ENCODE data around the gene REP15. TPM values are rescaled to one million over a fixed set of nuclear protein-coding genes. Genes with fewer than 3 reads are reported as not detected.

REP15 gene
- total and polyA plus RNA-seq, 7 experiments from 2014 or later, result 0.85 TPM; not detected in 6

DNA sequence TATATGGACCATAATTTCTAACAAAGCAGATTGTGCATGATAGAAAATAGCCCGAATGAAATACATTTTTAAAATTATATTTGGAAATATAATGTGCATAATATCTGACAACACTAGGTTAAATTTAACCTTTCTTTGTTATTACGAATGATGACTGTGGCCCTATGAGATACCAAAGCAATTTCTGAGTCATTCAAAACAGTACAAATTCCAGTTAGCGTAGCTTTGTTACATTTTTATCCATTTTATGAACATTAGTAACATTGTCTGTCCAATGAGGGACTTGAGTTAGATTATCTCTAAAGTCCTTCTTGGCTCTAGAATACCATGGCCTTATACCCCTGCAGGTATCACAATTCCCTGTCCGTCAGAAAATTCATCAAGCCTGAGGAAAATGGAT is 39.0 kb upstream of the REP15 start:
- peaks cover 0 to 26% (median 0%) of the 10 kb centered on the region in 7 donors for H3K4me1 Mint-ChIP-seq
- CTCF ChIA-PET, result interaction anchor here (0.7 kb wide), 1 partner anchor 1063 kb away, joined by 6 read pairs; no protein-coding TSS in a partner anchor
- Histone ChIP-seq H3K27ac (ENCODE audit: low read depth, low read length) (no peak overlapping the region), H3K9me3 (ENCODE audit: control insufficient read depth in 2 of 3, low read length in 3 of 3) (no peaks in the 10 kb centered on the region), H3K27me3 (ENCODE audit: control insufficient read depth in 2 of 2, insufficient read depth in 2 of 2, low read length in 2 of 2) (no peaks in the 10 kb centered on the region), H3K36me3 (ENCODE audit: control insufficient read depth in 2 of 3, insufficient read depth in 3 of 3, low read length in 3 of 3) (no peaks in the 10 kb centered on the region), H3K4me1 (ENCODE audit: control insufficient read depth in 2 of 2, insufficient read depth in 2 of 2, low read length in 2 of 2) (no peaks in the 10 kb centered on the region), H3K4me3 (ENCODE audit: low read length) (no peak overlapping the region)
- POLR2A ChIA-PET, result no interaction called here
- DNase-seq (no peak), ATAC-seq (no peak)
- no peak overlapping the region for H3K4me3 Mint-ChIP-seq
- no peaks in the 10 kb centered on the region for H3K27me3 Mint-ChIP-seq
- H3K9me3 Mint-ChIP-seq, result no peaks in the 10 kb centered on the region
- H3K36me3 Mint-ChIP-seq, result peaks cover 0 to 22% (median 5%) of the 10 kb centered on the region in 5 donors
- intact Hi-C loops (cut with micrococcal nuclease), result no loop called here
- no peak overlapping the region for H3K27ac Mint-ChIP-seq

DNA sequence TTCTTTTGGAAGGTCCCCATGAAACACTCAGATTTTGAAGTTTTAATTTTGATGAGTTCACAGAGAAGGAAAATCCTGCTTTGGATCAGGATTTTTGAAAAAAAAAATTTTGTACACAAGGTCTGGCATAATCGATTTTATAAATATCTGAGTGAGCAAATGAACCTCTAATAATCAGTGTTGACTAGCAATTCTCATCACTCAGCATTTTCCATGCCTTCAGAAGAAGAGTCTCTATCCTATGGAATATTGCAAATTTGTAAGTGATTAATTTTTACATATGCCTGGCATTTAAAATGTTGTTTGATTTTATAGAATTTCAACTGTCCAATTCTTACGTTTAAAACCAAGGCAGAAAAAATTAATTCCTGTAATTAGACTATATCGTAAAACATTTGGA is 30.5 kb upstream of the REP15 start:
- ATAC-seq, result no peak
- Mint-ChIP-seq H3K9me3 (peaks cover 0 to 2% (median 0%) of the 10 kb centered on the region in 11 donors), H3K4me3 (no peak overlapping the region), H3K4me1 (peaks cover 0 to 8% (median 0%) of the 10 kb centered on the region in 7 donors), H3K36me3 (peaks cover 5 to 55% (median 27%) of the 10 kb centered on the region in 5 donors), H3K27ac (no peak overlapping the region), H3K27me3 (no peaks in the 10 kb centered on the region)
- H3K9me3 ChIP-seq (ENCODE audit: control insufficient read depth in 2 of 3, low read length in 3 of 3), result no peaks in the 10 kb centered on the region
- H3K36me3 ChIP-seq (ENCODE audit: control insufficient read depth in 2 of 3, insufficient read depth in 3 of 3, low read length in 3 of 3), result no peaks in the 10 kb centered on the region
- no peaks in the 10 kb centered on the region for H3K4me1 ChIP-seq (ENCODE audit: control insufficient read depth in 2 of 2, insufficient read depth in 2 of 2, low read length in 2 of 2)
- H3K4me3 ChIP-seq (ENCODE audit: low read length), result no peak overlapping the region
- ChIA-PET CTCF (no interaction called here), POLR2A (no interaction called here)
- intact Hi-C loops (cut with micrococcal nuclease), result no loop called here
- no peak overlapping the region for H3K27ac ChIP-seq (ENCODE audit: low read depth, low read length)
- no peak for DNase-seq
- no peaks in the 10 kb centered on the region for H3K27me3 ChIP-seq (ENCODE audit: control insufficient read depth in 2 of 2, insufficient read depth in 2 of 2, low read length in 2 of 2)

DNA sequence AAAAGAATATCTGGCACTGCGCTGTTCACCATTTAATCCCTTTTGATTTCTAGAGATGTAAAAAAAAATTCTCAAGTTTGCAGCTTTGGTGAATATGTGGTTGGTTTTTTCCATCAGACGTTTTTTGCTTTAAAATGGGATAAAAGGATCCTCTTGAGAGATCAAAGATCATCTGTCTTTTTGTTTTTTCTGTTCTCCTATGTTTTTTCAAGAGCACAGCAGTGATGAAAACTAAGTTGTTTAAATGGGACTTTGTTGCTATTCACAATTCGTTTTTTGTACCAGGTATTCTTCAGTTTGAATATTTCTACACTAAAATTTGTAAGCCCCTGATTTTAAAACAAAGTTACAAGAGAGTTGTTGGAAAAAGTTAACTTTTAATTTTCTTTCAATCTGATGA is 29.7 kb upstream of the REP15 start:
- intact Hi-C loops (cut with micrococcal nuclease), result no loop called here
- Mint-ChIP-seq H3K4me3 (no peak overlapping the region), H3K27ac (no peak overlapping the region), H3K36me3 (peaks cover 5 to 49% (median 24%) of the 10 kb centered on the region in 5 donors), H3K27me3 (no peaks in the 10 kb centered on the region), H3K4me1 (peaks cover 0 to 8% (median 0%) of the 10 kb centered on the region in 7 donors), H3K9me3 (peaks cover 0 to 2% (median 0%) of the 10 kb centered on the region in 11 donors)
- H3K4me3 ChIP-seq (ENCODE audit: low read length), result no peak overlapping the region
- H3K4me1 ChIP-seq (ENCODE audit: control insufficient read depth in 2 of 2, insufficient read depth in 2 of 2, low read length in 2 of 2), result no peaks in the 10 kb centered on the region
- no peak for ATAC-seq
- ChIA-PET POLR2A (no interaction called here), CTCF (no interaction called here)
- no peaks in the 10 kb centered on the region for H3K9me3 ChIP-seq (ENCODE audit: control insufficient read depth in 2 of 3, low read length in 3 of 3)
- no peak for DNase-seq
- no peaks in the 10 kb centered on the region for H3K27me3 ChIP-seq (ENCODE audit: control insufficient read depth in 2 of 2, insufficient read depth in 2 of 2, low read length in 2 of 2)
- no peak overlapping the region for H3K27ac ChIP-seq (ENCODE audit: low read depth, low read length)
- no peaks in the 10 kb centered on the region for H3K36me3 ChIP-seq (ENCODE audit: control insufficient read depth in 2 of 3, insufficient read depth in 3 of 3, low read length in 3 of 3)

DNA sequence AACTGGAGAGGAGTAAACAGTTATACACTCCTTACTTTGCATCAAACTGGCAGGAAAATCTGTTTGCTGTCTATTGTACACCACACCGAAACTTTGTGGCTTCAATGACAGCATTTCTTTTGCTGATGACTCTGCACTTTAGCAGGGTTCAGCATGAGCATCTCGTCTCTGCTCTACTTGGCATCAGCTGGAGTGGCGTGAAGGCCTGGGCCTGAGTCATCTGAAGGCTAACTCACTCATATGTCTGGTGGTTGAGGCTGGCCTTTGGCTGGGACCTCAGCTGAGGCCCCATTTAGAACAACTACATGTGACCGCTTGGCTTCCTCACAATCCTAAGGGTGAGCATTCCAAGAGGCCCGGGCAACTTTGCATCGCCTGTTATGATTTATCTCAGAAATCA is 28.7 kb upstream of the REP15 start:
- ATAC-seq, result no peak

DNA sequence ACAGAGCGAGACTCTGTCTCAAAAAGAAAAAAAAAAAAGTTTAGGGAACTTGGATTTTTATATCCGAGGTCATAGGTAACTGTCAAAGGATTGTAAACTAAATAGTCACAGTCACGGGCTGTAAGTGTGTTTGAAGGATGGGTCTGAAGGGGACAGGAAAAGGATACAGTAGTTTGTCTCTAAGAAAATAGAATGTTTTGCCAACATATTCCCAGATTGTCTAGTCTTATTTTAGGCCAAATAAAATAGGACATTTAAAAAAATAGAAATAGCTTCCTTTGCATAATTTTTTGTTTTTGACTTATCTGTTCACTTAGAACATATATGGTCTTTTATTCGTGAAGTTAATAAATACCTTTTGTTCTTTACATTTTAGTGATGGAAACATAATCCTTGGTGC is 24.2 kb upstream of the REP15 start:
- POLR2A ChIA-PET, result no interaction called here
- H3K4me3 ChIP-seq (ENCODE audit: low read length), result no peak overlapping the region
- H3K27me3 ChIP-seq (ENCODE audit: control insufficient read depth in 2 of 2, insufficient read depth in 2 of 2, low read length in 2 of 2), result no peaks in the 10 kb centered on the region
- Mint-ChIP-seq H3K9me3 (no peaks in the 10 kb centered on the region), H3K27ac (no peak overlapping the region), H3K36me3 (peaks cover 0 to 36% (median 12%) of the 10 kb centered on the region in 5 donors), H3K27me3 (no peaks in the 10 kb centered on the region), H3K4me3 (no peak overlapping the region), H3K4me1 (no peaks in the 10 kb centered on the region)
- DNase-seq (no peak), ATAC-seq (no peak)
- no peaks in the 10 kb centered on the region for H3K9me3 ChIP-seq (ENCODE audit: control insufficient read depth in 2 of 3, low read length in 3 of 3)
- CTCF ChIA-PET, result no interaction called here
- peaks cover 0 to 6% (median 0%) of the 10 kb centered on the region in 3 experiments for H3K36me3 ChIP-seq (ENCODE audit: control insufficient read depth in 2 of 3, insufficient read depth in 3 of 3, low read length in 3 of 3)
- intact Hi-C loops (cut with micrococcal nuclease), result no loop called here
- H3K27ac ChIP-seq (ENCODE audit: low read depth, low read length), result no peak overlapping the region
- H3K4me1 ChIP-seq (ENCODE audit: control insufficient read depth in 2 of 2, insufficient read depth in 2 of 2, low read length in 2 of 2), result no peaks in the 10 kb centered on the region

More for the DNA sequence above, 28.7 kb upstream of the REP15 start:
- no peaks in the 10 kb centered on the region for H3K9me3 ChIP-seq (ENCODE audit: control insufficient read depth in 2 of 3, low read length in 3 of 3)
- DNase-seq, result no peak
- peaks cover 0 to 2% (median 0%) of the 10 kb centered on the region in 11 donors for H3K9me3 Mint-ChIP-seq
- peaks cover 5 to 43% (median 17%) of the 10 kb centered on the region in 5 donors for H3K36me3 Mint-ChIP-seq
- H3K27me3 ChIP-seq (ENCODE audit: control insufficient read depth in 2 of 2, insufficient read depth in 2 of 2, low read length in 2 of 2), result no peaks in the 10 kb centered on the region
- H3K27ac ChIP-seq (ENCODE audit: low read depth, low read length), result no peak overlapping the region
- H3K36me3 ChIP-seq (ENCODE audit: control insufficient read depth in 2 of 3, insufficient read depth in 3 of 3, low read length in 3 of 3), result no peaks in the 10 kb centered on the region
- H3K4me1 Mint-ChIP-seq, result peaks cover 0 to 8% (median 0%) of the 10 kb centered on the region in 7 donors
- intact Hi-C loops (cut with micrococcal nuclease), result no loop called here
- no peaks in the 10 kb centered on the region for H3K27me3 Mint-ChIP-seq
- no peak overlapping the region for H3K27ac Mint-ChIP-seq
- no peaks in the 10 kb centered on the region for H3K4me1 ChIP-seq (ENCODE audit: control insufficient read depth in 2 of 2, insufficient read depth in 2 of 2, low read length in 2 of 2)
- no peak overlapping the region for H3K4me3 Mint-ChIP-seq
- CTCF ChIA-PET, result no interaction called here
- H3K4me3 ChIP-seq (ENCODE audit: low read length), result no peak overlapping the region
- POLR2A ChIA-PET, result no interaction called here

DNA sequence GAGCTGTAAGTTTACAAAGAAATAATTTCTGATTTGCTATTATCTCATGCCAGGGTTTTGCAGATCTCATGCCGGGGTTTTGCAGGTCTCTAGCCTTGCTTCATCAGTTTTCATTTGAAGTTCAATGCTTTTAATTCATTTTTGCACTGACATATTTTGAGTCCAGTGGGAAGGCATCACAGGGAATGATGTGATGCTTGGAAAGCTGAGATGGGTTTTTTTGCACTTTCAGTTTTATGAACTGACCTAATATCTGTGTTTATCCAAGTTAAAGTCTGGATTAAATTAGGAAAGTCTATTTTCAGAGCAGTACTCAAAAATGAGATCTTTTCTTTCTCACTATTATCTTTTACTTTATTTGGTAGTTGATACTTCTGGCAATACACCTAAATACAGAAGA is 23.6 kb upstream of the REP15 start:
- ChIA-PET CTCF (no interaction called here), POLR2A (no interaction called here)
- H3K27me3 Mint-ChIP-seq, result no peaks in the 10 kb centered on the region
- Histone ChIP-seq H3K4me1 (ENCODE audit: control insufficient read depth in 2 of 2, insufficient read depth in 2 of 2, low read length in 2 of 2) (no peaks in the 10 kb centered on the region), H3K9me3 (ENCODE audit: control insufficient read depth in 2 of 3, low read length in 3 of 3) (no peaks in the 10 kb centered on the region), H3K27ac (ENCODE audit: low read depth, low read length) (no peak overlapping the region), H3K4me3 (ENCODE audit: low read length) (no peak overlapping the region), H3K27me3 (ENCODE audit: control insufficient read depth in 2 of 2, insufficient read depth in 2 of 2, low read length in 2 of 2) (no peaks in the 10 kb centered on the region), H3K36me3 (ENCODE audit: control insufficient read depth in 2 of 3, insufficient read depth in 3 of 3, low read length in 3 of 3) (peaks cover 0 to 7% (median 0%) of the 10 kb centered on the region in 3 experiments)
- H3K27ac Mint-ChIP-seq, result no peak overlapping the region
- no peaks in the 10 kb centered on the region for H3K9me3 Mint-ChIP-seq
- ATAC-seq (no peak), DNase-seq (no peak)
- no peak overlapping the region for H3K4me3 Mint-ChIP-seq
- H3K4me1 Mint-ChIP-seq, result no peaks in the 10 kb centered on the region
- peaks cover 0 to 35% (median 17%) of the 10 kb centered on the region in 5 donors for H3K36me3 Mint-ChIP-seq
- intact Hi-C loops (cut with micrococcal nuclease), result no loop called here

DNA sequence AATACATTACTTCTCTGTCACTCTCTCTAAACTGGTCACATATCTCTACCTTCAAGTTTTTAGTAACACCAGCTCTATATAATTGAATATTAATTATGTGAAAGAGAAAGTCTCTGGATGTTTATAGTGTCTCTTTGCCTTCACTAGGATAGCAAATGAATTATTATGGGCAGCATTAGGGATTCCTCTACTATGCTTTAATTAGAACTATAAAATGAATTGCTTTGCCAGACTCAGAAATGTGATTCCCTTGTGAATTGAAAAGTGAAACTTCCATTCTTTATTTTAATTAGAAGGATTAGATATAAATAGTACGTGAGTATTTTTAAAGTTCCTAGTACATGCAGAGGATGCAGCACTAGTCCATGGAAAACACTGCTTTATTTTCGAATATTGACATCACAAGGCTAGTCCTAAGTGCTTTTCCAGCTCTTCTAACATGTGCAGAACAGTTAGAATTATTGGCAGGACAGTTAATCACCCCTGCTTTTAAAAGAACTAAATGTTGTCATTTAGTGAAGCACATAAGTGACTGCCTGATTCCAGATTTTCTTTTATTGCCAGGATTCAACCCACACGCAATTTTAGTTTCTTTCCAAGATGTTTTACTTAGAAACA is 23.0 kb upstream of the REP15 start:
- H3K4me3 ChIP-seq (ENCODE audit: low read length), result no peak overlapping the region
- ATAC-seq, result no peak
- no peak overlapping the region for H3K27ac ChIP-seq (ENCODE audit: low read depth, low read length)
- ChIA-PET CTCF (interaction anchor here (0.6 kb wide), 2 partner anchors 41 to 247 kb away, joined by 3 read pairs; no protein-coding TSS in a partner anchor), POLR2A (no interaction called here)
- intact Hi-C loops (cut with micrococcal nuclease), result no loop called here
- H3K27ac Mint-ChIP-seq, result no peak overlapping the region
- no peaks in the 10 kb centered on the region for H3K9me3 Mint-ChIP-seq
- peaks cover 0 to 29% (median 16%) of the 10 kb centered on the region in 5 donors for H3K36me3 Mint-ChIP-seq
- H3K4me3 Mint-ChIP-seq, result no peak overlapping the region
- H3K27me3 Mint-ChIP-seq, result no peaks in the 10 kb centered on the region
- no peaks in the 10 kb centered on the region for H3K27me3 ChIP-seq (ENCODE audit: control insufficient read depth in 2 of 2, insufficient read depth in 2 of 2, low read length in 2 of 2)
- DNase-seq, result no peak
- no peaks in the 10 kb centered on the region for H3K9me3 ChIP-seq (ENCODE audit: control insufficient read depth in 2 of 3, low read length in 3 of 3)
- no peaks in the 10 kb centered on the region for H3K4me1 Mint-ChIP-seq
- no peaks in the 10 kb centered on the region for H3K4me1 ChIP-seq (ENCODE audit: control insufficient read depth in 2 of 2, insufficient read depth in 2 of 2, low read length in 2 of 2)
- peaks cover 0 to 7% (median 0%) of the 10 kb centered on the region in 3 experiments for H3K36me3 ChIP-seq (ENCODE audit: control insufficient read depth in 2 of 3, insufficient read depth in 3 of 3, low read length in 3 of 3)

All from naive thymus-derived CD4-positive, alpha-beta T cell (primary cell).